AG04449 (cell line): ENCODE measurements around the gene AGBL4.

ENCODE experiments used
- CTCF ChIA-PET: fragments of 350-600 bp; formaldehyde crosslinking; extraction: SDS; loops from one replicate; lab custom pipeline; 2021; ENCODE audit warnings: antibody characterized with exemption; lab: Yijun Ruan, JAX
- POLR2A ChIA-PET: fragments of 400-600, 350-600 bp; formaldehyde crosslinking; extraction: SDS; loops from one replicate; lab custom pipeline; 2020; ENCODE audit warnings: antibody characterized with exemption, inconsistent platforms; lab: Yijun Ruan, JAX
- DNase-seq: peaks from one replicate; pipeline ENCODE4 v3.0.0-alpha.2; 2010; ENCODE audit warnings: low read depth, low spot score
- H3K4me3 ChIP-seq: 2 replicates; pipeline ENCODE4 v1.5.1; 2011; ENCODE audit warnings: low read depth, mild to moderate bottlenecking, control low read depth, low read length
- CTCF ChIP-seq: IDR thresholded peaks from one replicate; pipeline ENCODE4 v1.5.1; 2011; ENCODE audit warnings: mild to moderate bottlenecking, moderate library complexity, low read length, control low read depth, inconsistent platforms; ENCODE audit not compliant: insufficient read depth; ENCODE audit errors: missing control alignments

The AGBL4 gene

GRCh38 chr1:49435291-49435690 is 588.5 kb downstream of the AGBL4 start:
- ChIA-PET POLR2A (no interaction called here), CTCF (no interaction called here)
- TF ChIP-seq CTCF = no peak
- no peak for DNase-seq
- no peak overlapping the region for H3K4me3 ChIP-seq

GRCh38 chr1:49424782-49425181 is 599.0 kb downstream of the AGBL4 start:
- ChIA-PET CTCF (no interaction called here), POLR2A (no interaction called here)
- DNase-seq = no peak
- TF ChIP-seq CTCF = no peak
- no peak overlapping the region for H3K4me3 ChIP-seq

- no peak for DNase-seq
- ChIA-PET POLR2A (no interaction called here), CTCF (no interaction called here)
- TF ChIP-seq CTCF = no peak
- H3K4me3 ChIP-seq = no peak overlapping the region
Measured at GRCh38 chr1:49416758-49417157, 607.0 kb downstream of the AGBL4 start.

- no peak overlapping the region for H3K4me3 ChIP-seq
- DNase-seq = no peak
- CTCF ChIA-PET = no interaction called here
- TF ChIP-seq CTCF = no peak
- POLR2A ChIA-PET = no interaction called here
Measured at GRCh38 chr1:49408346-49408745, 615.4 kb downstream of the AGBL4 start.

- no peak overlapping the region for H3K4me3 ChIP-seq
- ChIA-PET CTCF (no interaction called here), POLR2A (no interaction called here)
- no peak for TF ChIP-seq CTCF
- DNase-seq = no peak
Measured at GRCh38 chr1:49397086-49397485, 626.7 kb downstream of the AGBL4 start.

GRCh38 chr1:49394200-49394599 is 629.6 kb downstream of the AGBL4 start:
- no peak for TF ChIP-seq CTCF
- H3K4me3 ChIP-seq = no peak overlapping the region
- ChIA-PET CTCF (no interaction called here), POLR2A (no interaction called here)
- no peak for DNase-seq
